HepG2 (cell line): ENCODE data around the gene EEIG1. TPM values are rescaled to one million over a fixed set of nuclear protein-coding genes. Genes with fewer than 3 reads are reported as not detected.

Experiments
- ARNT2 ChIP-seq: sonication (generic); formaldehyde crosslinking; IDR thresholded peaks from 2 replicates; pipeline ENCODE4 v1.8.0; 2022; ENCODE audit warnings: mild to moderate bottlenecking, low read depth, missing genetic modification reagents, moderate library complexity
- BCLAF1 ChIP-seq: fragments of 450-650 bp; IDR thresholded peaks from 2 replicates; pipeline ENCODE4 v1.6.1; 2017; ENCODE audit warnings: mild to moderate bottlenecking
- BRD4 ChIP-seq: sonication (generic); formaldehyde crosslinking; IDR thresholded peaks from 2 replicates; pipeline ENCODE4 v1.4.0; 2020; ENCODE audit warnings: missing genetic modification reagents
- DBP ChIP-seq: sonication (generic); formaldehyde crosslinking; IDR thresholded peaks from 2 replicates; pipeline ENCODE4 v1.4.0; 2020; ENCODE audit warnings: missing genetic modification reagents; ENCODE audit errors: not compliant biosample characterization
- DNMT1 ChIP-seq: sonication (generic); formaldehyde crosslinking; IDR thresholded peaks from 2 replicates; pipeline ENCODE4 v1.5.1; 2020; ENCODE audit warnings: mild to moderate bottlenecking, missing genetic modification reagents
- EP300 ChIP-seq, 3 experiments: sonication (generic) in 1 of 3; formaldehyde crosslinking in 1 of 3; IDR thresholded peaks; 2 replicates each; pipeline versions ENCODE4 v1.5.1 to v1.6.1; 2011 to 2020; ENCODE audit warnings: low read depth in 2 of 3, low read length in 2 of 3, borderline replicate concordance in 1 of 3, improper control_type of control experiment in 1 of 3, mild to moderate bottlenecking in 1 of 3, missing genetic modification reagents in 1 of 3, moderate library complexity in 1 of 3
- HNRNPH1 ChIP-seq: fragments of 200-400 bp; formaldehyde crosslinking; optimal IDR thresholded peaks from 2 replicates; pipeline ENCODE3; 2017; ENCODE audit warnings: mild to moderate bottlenecking, low read depth, low read length
- NPAS2 ChIP-seq: sonication (generic); formaldehyde crosslinking; IDR thresholded peaks from 2 replicates; pipeline ENCODE4 v1.8.0; 2022; ENCODE audit warnings: mild to moderate bottlenecking, missing genetic modification reagents, borderline replicate concordance
- RFX5 ChIP-seq: IDR thresholded peaks from 2 replicates; pipeline ENCODE4 v1.6.1; 2011; ENCODE audit warnings: low read depth, low read length, improper control_type of control experiment
- SIN3A ChIP-seq: IDR thresholded peaks from 2 replicates; pipeline ENCODE4 v1.6.1; 2011; ENCODE audit warnings: low read depth, mild to moderate bottlenecking, control low read depth, low read length, borderline replicate concordance
- SNAI1 ChIP-seq: sonication (generic); formaldehyde crosslinking; IDR thresholded peaks from 2 replicates; pipeline ENCODE4 v1.5.0; 2020; ENCODE audit warnings: mild to moderate bottlenecking, missing genetic modification reagents, borderline replicate concordance
- TBL1XR1 ChIP-seq: fragments of 150-350 bp; IDR thresholded peaks from 2 replicates; pipeline ENCODE4 v1.6.1; 2014; ENCODE audit warnings: borderline replicate concordance, low read length; ENCODE audit not compliant: partially characterized antibody
- TCF7 ChIP-seq: sonication (generic); IDR thresholded peaks from 2 replicates; pipeline ENCODE4 v1.6.1; 2016; ENCODE audit warnings: antibody characterized with exemption, low read depth
- ZBTB3 ChIP-seq: sonication (generic); formaldehyde crosslinking; IDR thresholded peaks from 2 replicates; pipeline ENCODE4 v1.4.0; 2020; ENCODE audit warnings: low read depth, mild to moderate bottlenecking, moderate library complexity, missing genetic modification reagents, borderline replicate concordance
- ZFP36L1 ChIP-seq: sonication (generic); formaldehyde crosslinking; IDR thresholded peaks from 2 replicates; pipeline ENCODE4 v1.8.0; 2022; ENCODE audit warnings: mild to moderate bottlenecking, missing genetic modification reagents, moderate library complexity
- ZFP62 ChIP-seq: sonication (generic); formaldehyde crosslinking; IDR thresholded peaks from 2 replicates; pipeline ENCODE4 v1.4.0; 2020; ENCODE audit warnings: missing genetic modification reagents
- ZNF142 ChIP-seq: sonication (generic); formaldehyde crosslinking; IDR thresholded peaks from 2 replicates; pipeline ENCODE4 v1.4.0; 2020; ENCODE audit warnings: missing genetic modification reagents
- ZNF367 ChIP-seq: sonication (generic); formaldehyde crosslinking; IDR thresholded peaks from 2 replicates; pipeline ENCODE4 v1.4.0; 2020; ENCODE audit warnings: missing genetic modification reagents, borderline replicate concordance
- ZNF709 ChIP-seq: sonication (generic); formaldehyde crosslinking; IDR thresholded peaks from 2 replicates; pipeline ENCODE4 v1.5.0; 2020; ENCODE audit warnings: mild to moderate bottlenecking, missing genetic modification reagents
- ZNF782 ChIP-seq: sonication (generic); formaldehyde crosslinking; IDR thresholded peaks from 2 replicates; pipeline ENCODE4 v1.4.0; 2020; ENCODE audit warnings: missing genetic modification reagents, mild to moderate bottlenecking, borderline replicate concordance
- polyA plus RNA-seq, 8 experiments: library from polyadenylated mRNA; depleted of rRNA in 3 of 8; stranded (reverse) in 7 of 8; unstranded in 1 of 8; fragments of >200 nt; fragmentation: Illumina TruSeq in 4 of 8; extraction: Trizol in 4 of 8; gene quantifications; 2 replicates each; pipeline versions ENCODE4 v1.2.1 to v1.2.3, GENCODE V29; 2011 to 2016; ENCODE audit warnings: low read depth in 4 of 8, missing spikeins in 1 of 8, mixed read lengths in 1 of 8; ENCODE audit not compliant: insufficient read depth in 1 of 8
- total RNA-seq, 5 experiments: library from RNA; depleted of rRNA; stranded (reverse); fragments of >200 nt; fragmentation: Illumina TruSeq; extraction: Trizol; gene quantifications; 2 replicates each; pipeline ENCODE4 v1.2.3, GENCODE V29; 2016; ENCODE audit warnings: low read depth in 1 of 5

Gene EEIG1
- total and polyA plus RNA-seq, 2 of the 13 experiments (the other 11 are each of a cell fraction or from before 2014, with no cell fraction given), result 16.6 to 25.2 TPM

- TF ChIP-seq BCLAF1 (no peak), ZNF142 (CRISPR knock-in tag) (no peak), EP300 (IDR thresholded peaks at IDR 0.05; ENCODE audit: low read depth in 2 of 2, low read length in 2 of 2) (no peak), EP300 (CRISPR knock-in tag; IDR thresholded peaks at IDR 0.05; ENCODE audit: borderline replicate concordance) (no peak), BRD4 (CRISPR knock-in tag) (no peak), SNAI1 (CRISPR knock-in tag) (no peak), SIN3A (no peak), ZBTB3 (CRISPR knock-in tag) (no peak), TBL1XR1 (no peak), DNMT1 (CRISPR knock-in tag) (no peak), ZFP36L1 (CRISPR knock-in tag) (no peak), ARNT2 (no peak), ZNF709 (no peak), DBP (peak; percentile 94), TCF7 (no peak), ZFP62 (CRISPR knock-in tag) (no peak), RFX5 (no peak), HNRNPH1 (no peak), NPAS2 (CRISPR knock-in tag) (no peak), ZNF782 (CRISPR knock-in tag) (no peak), ZNF367 (CRISPR knock-in tag) (no peak)
These were observed 49.5 kb downstream of the EEIG1 start (continued) for GRCh38 chr9:127931092-127931881.
